ENCODE data around the gene MAN2A2. TPM values are rescaled to one million over a fixed set of nuclear protein-coding genes. Genes with fewer than 3 reads are reported as not detected.

MAN2A2 gene
- total and polyA plus RNA-seq, 7 experiments from 2014 or later, result 7.1 to 171 (median 132) TPM

- Mint-ChIP-seq H3K4me3 (no peak overlapping the region), H3K36me3 (peaks cover 0 to 43% (median 14%) of the 10 kb centered on the region in 5 donors), H3K9me3 (no peaks in the 10 kb centered on the region), H3K27me3 (no peaks in the 10 kb centered on the region), H3K27ac (no peak overlapping the region), H3K4me1 (peaks cover 9 to 16% (median 13%) of the 10 kb centered on the region in 7 donors)
- intact Hi-C loops (cut with micrococcal nuclease), result loop anchor here in 1 of 2 donors (10.0 kb wide), 4 partner anchors 105 to 1605 kb away; partner anchors contain the start of genes POLG and SLCO3A1
- H3K27ac ChIP-seq (ENCODE audit: low read depth, low read length), result no peak overlapping the region
- CTCF ChIA-PET, result no interaction called here
- H3K9me3 ChIP-seq (ENCODE audit: control insufficient read depth in 2 of 3, low read length in 3 of 3), result no peaks in the 10 kb centered on the region
- no peak for DNase-seq
- ATAC-seq, result no peak
- H3K36me3 ChIP-seq (ENCODE audit: control insufficient read depth in 2 of 3, insufficient read depth in 3 of 3, low read length in 3 of 3), result peaks cover 25 to 59% (median 38%) of the 10 kb centered on the region in 3 experiments
- no peaks in the 10 kb centered on the region for H3K27me3 ChIP-seq (ENCODE audit: control insufficient read depth in 2 of 2, insufficient read depth in 2 of 2, low read length in 2 of 2)
- POLR2A ChIA-PET, result interaction anchor here (1.1 to 1.3 kb wide), 2 partner anchors 10 to 14 kb away, joined by 3 to 4 read pairs; partner anchors contain the start of gene RCCD1
- H3K4me3 ChIP-seq (ENCODE audit: low read length), result no peak overlapping the region
- peaks cover 10 to 11% of the 10 kb centered on the region in 2 donors for H3K4me1 ChIP-seq (ENCODE audit: control insufficient read depth in 2 of 2, insufficient read depth in 2 of 2, low read length in 2 of 2)
These were observed 36.7 kb downstream of the MAN2A2 start for GRCh38 chr15:90939756-90940155.

- CTCF ChIA-PET, result no interaction called here
- POLR2A ChIA-PET, result interaction anchor here (0.6 to 2.1 kb wide), 4 partner anchors 12 to 1353 kb away, joined by 3 to 6 read pairs (median 4); partner anchors contain the start of gene RCCD1
- intact Hi-C loops (cut with micrococcal nuclease), result no loop called here
- Histone ChIP-seq H3K36me3 (ENCODE audit: control insufficient read depth in 2 of 3, insufficient read depth in 3 of 3, low read length in 3 of 3) (peaks cover 25 to 68% (median 38%) of the 10 kb centered on the region in 3 experiments), H3K27ac (ENCODE audit: low read depth, low read length) (no peak overlapping the region), H3K4me3 (ENCODE audit: low read length) (no peak overlapping the region), H3K27me3 (ENCODE audit: control insufficient read depth in 2 of 2, insufficient read depth in 2 of 2, low read length in 2 of 2) (no peaks in the 10 kb centered on the region), H3K4me1 (ENCODE audit: control insufficient read depth in 2 of 2, insufficient read depth in 2 of 2, low read length in 2 of 2) (peaks cover 5 to 6% of the 10 kb centered on the region in 2 donors), H3K9me3 (ENCODE audit: control insufficient read depth in 2 of 3, low read length in 3 of 3) (no peaks in the 10 kb centered on the region)
- Mint-ChIP-seq H3K4me1 (peaks cover 6 to 10% (median 9%) of the 10 kb centered on the region in 7 donors), H3K27me3 (no peaks in the 10 kb centered on the region), H3K9me3 (no peaks in the 10 kb centered on the region), H3K27ac (no peak overlapping the region), H3K36me3 (peaks cover 0 to 46% (median 15%) of the 10 kb centered on the region in 5 donors), H3K4me3 (no peak overlapping the region)
- DNase-seq, result no peak
- ATAC-seq, result no peak
These were observed 37.9 kb downstream of the MAN2A2 start for GRCh38 chr15:90941038-90941437.

GRCh38 chr15:90942354-90943120 lies 39.4 kb downstream of the MAN2A2 start:
- Mint-ChIP-seq H3K4me3 (no peak overlapping the region), H3K27ac (peak overlapping the region in 1 of 9 donors; percentile 30), H3K9me3 (no peaks in the 10 kb centered on the region), H3K27me3 (no peaks in the 10 kb centered on the region), H3K4me1 (no peaks in the 10 kb centered on the region), H3K36me3 (peaks cover 0 to 45% (median 14%) of the 10 kb centered on the region in 5 donors)
- H3K4me3 ChIP-seq (ENCODE audit: low read length), result no peak overlapping the region
- no peak for DNase-seq
- H3K27ac ChIP-seq (ENCODE audit: low read depth, low read length), result no peak overlapping the region
- CTCF ChIA-PET, result interaction anchor here (1.2 to 2.3 kb wide), 2 partner anchors 8 to 16 kb away, joined by 3 to 10 read pairs; partner anchors contain the start of gene UNC45A
- no peaks in the 10 kb centered on the region for H3K9me3 ChIP-seq (ENCODE audit: control insufficient read depth in 2 of 3, low read length in 3 of 3)
- H3K4me1 ChIP-seq (ENCODE audit: control insufficient read depth in 2 of 2, insufficient read depth in 2 of 2, low read length in 2 of 2), result no peaks in the 10 kb centered on the region
- H3K27me3 ChIP-seq (ENCODE audit: control insufficient read depth in 2 of 2, insufficient read depth in 2 of 2, low read length in 2 of 2), result no peaks in the 10 kb centered on the region
- intact Hi-C loops (cut with micrococcal nuclease), result no loop called here
- ATAC-seq, result no peak
- POLR2A ChIA-PET, result interaction anchor here (1.0 to 2.1 kb wide), 3 partner anchors 11 to 13 kb away, joined by 3 to 6 read pairs (median 4); partner anchors contain the start of gene RCCD1
- peaks cover 25 to 83% (median 38%) of the 10 kb centered on the region in 3 experiments for H3K36me3 ChIP-seq (ENCODE audit: control insufficient read depth in 2 of 3, insufficient read depth in 3 of 3, low read length in 3 of 3)

GRCh38 chr15:90945091-90945490 lies 42.0 kb downstream of the MAN2A2 start:
- Histone ChIP-seq H3K9me3 (ENCODE audit: control insufficient read depth in 2 of 3, low read length in 3 of 3) (no peaks in the 10 kb centered on the region), H3K27me3 (ENCODE audit: control insufficient read depth in 2 of 2, insufficient read depth in 2 of 2, low read length in 2 of 2) (no peaks in the 10 kb centered on the region), H3K27ac (ENCODE audit: low read depth, low read length) (no peak overlapping the region), H3K4me1 (ENCODE audit: control insufficient read depth in 2 of 2, insufficient read depth in 2 of 2, low read length in 2 of 2) (no peaks in the 10 kb centered on the region), H3K4me3 (ENCODE audit: low read length) (no peak overlapping the region), H3K36me3 (ENCODE audit: control insufficient read depth in 2 of 3, insufficient read depth in 3 of 3, low read length in 3 of 3) (peaks cover 18 to 94% (median 33%) of the 10 kb centered on the region in 3 experiments)
- Mint-ChIP-seq H3K36me3 (peaks cover 0 to 49% (median 11%) of the 10 kb centered on the region in 5 donors), H3K27ac (peak overlapping the region in 2 of 9 donors; percentile 25 to 51), H3K27me3 (no peaks in the 10 kb centered on the region), H3K9me3 (no peaks in the 10 kb centered on the region), H3K4me3 (no peak overlapping the region), H3K4me1 (peaks cover 0 to 2% (median 0%) of the 10 kb centered on the region in 7 donors)
- intact Hi-C loops (cut with micrococcal nuclease), result no loop called here
- ATAC-seq (no peak), DNase-seq (no peak)
- POLR2A ChIA-PET, result no interaction called here
- CTCF ChIA-PET, result interaction anchor here (0.6 to 2.3 kb wide), 2 partner anchors 11 to 50 kb away, joined by 3 to 10 read pairs; partner anchors contain the start of gene UNC45A

- no peak overlapping the region for H3K27ac ChIP-seq (ENCODE audit: low read depth, low read length)
- DNase-seq, result no peak
- H3K4me3 ChIP-seq (ENCODE audit: low read length), result no peak overlapping the region
- H3K9me3 ChIP-seq (ENCODE audit: control insufficient read depth in 2 of 3, low read length in 3 of 3), result no peaks in the 10 kb centered on the region
- CTCF ChIA-PET, result interaction anchor here (0.7 to 2.1 kb wide), 2 partner anchors 12 to 1630 kb away, joined by 4 to 7 read pairs; partner anchors contain the start of gene UNC45A
- Mint-ChIP-seq H3K27me3 (no peaks in the 10 kb centered on the region), H3K9me3 (no peaks in the 10 kb centered on the region), H3K4me3 (no peak overlapping the region), H3K4me1 (peaks cover 0 to 2% (median 0%) of the 10 kb centered on the region in 7 donors), H3K36me3 (peaks cover 0 to 42% (median 5%) of the 10 kb centered on the region in 5 donors), H3K27ac (no peak overlapping the region)
- no peaks in the 10 kb centered on the region for H3K27me3 ChIP-seq (ENCODE audit: control insufficient read depth in 2 of 2, insufficient read depth in 2 of 2, low read length in 2 of 2)
- intact Hi-C loops (cut with micrococcal nuclease), result no loop called here
- POLR2A ChIA-PET, result interaction anchor here (1.0 to 1.4 kb wide), 3 partner anchors 8 to 14 kb away, joined by 3 to 4 read pairs (median 4); partner anchors contain the start of genes HDDC3, RCCD1 and UNC45A
- peaks cover 16 to 94% (median 19%) of the 10 kb centered on the region in 3 experiments for H3K36me3 ChIP-seq (ENCODE audit: control insufficient read depth in 2 of 3, insufficient read depth in 3 of 3, low read length in 3 of 3)
- ATAC-seq, result no peak
- no peaks in the 10 kb centered on the region for H3K4me1 ChIP-seq (ENCODE audit: control insufficient read depth in 2 of 2, insufficient read depth in 2 of 2, low read length in 2 of 2)
These were observed 43.4 kb downstream of the MAN2A2 start for GRCh38 chr15:90946538-90946937.

- H3K4me1 ChIP-seq (ENCODE audit: control insufficient read depth in 2 of 2, insufficient read depth in 2 of 2, low read length in 2 of 2), result no peaks in the 10 kb centered on the region
- H3K27me3 ChIP-seq (ENCODE audit: control insufficient read depth in 2 of 2, insufficient read depth in 2 of 2, low read length in 2 of 2), result no peaks in the 10 kb centered on the region
- ATAC-seq (no peak), DNase-seq (no peak)
- ChIA-PET CTCF (interaction anchor here (2.1 kb wide), 1 partner anchor 12 kb away, joined by 7 read pairs; the partner anchor contains the start of gene UNC45A), POLR2A (interaction anchor here (1.0 to 1.4 kb wide), 3 partner anchors 8 to 14 kb away, joined by 3 to 4 read pairs (median 4); partner anchors contain the start of genes HDDC3, RCCD1 and UNC45A)
- H3K27ac ChIP-seq (ENCODE audit: low read depth, low read length), result no peak overlapping the region
- H3K4me1 Mint-ChIP-seq, result peaks cover 0 to 2% (median 0%) of the 10 kb centered on the region in 7 donors
- intact Hi-C loops (cut with micrococcal nuclease), result no loop called here
- H3K4me3 Mint-ChIP-seq, result no peak overlapping the region
- no peak overlapping the region for H3K27ac Mint-ChIP-seq
- peaks cover 0 to 46% (median 5%) of the 10 kb centered on the region in 5 donors for H3K36me3 Mint-ChIP-seq
- no peaks in the 10 kb centered on the region for H3K9me3 ChIP-seq (ENCODE audit: control insufficient read depth in 2 of 3, low read length in 3 of 3)
- H3K9me3 Mint-ChIP-seq, result no peaks in the 10 kb centered on the region
- H3K36me3 ChIP-seq (ENCODE audit: control insufficient read depth in 2 of 3, insufficient read depth in 3 of 3, low read length in 3 of 3), result peaks cover 13 to 94% (median 16%) of the 10 kb centered on the region in 3 experiments
- H3K4me3 ChIP-seq (ENCODE audit: low read length), result no peak overlapping the region
- H3K27me3 Mint-ChIP-seq, result no peaks in the 10 kb centered on the region
These were observed 44.0 kb downstream of the MAN2A2 start for GRCh38 chr15:90946941-90947576.
